ENCODE results near the gene TANGO2. TPM values are rescaled to one million over a fixed set of nuclear protein-coding genes. Genes with fewer than 3 reads are reported as not detected.
A peak's percentile ranks its signal among the peaks of the same experiment; 100 is the strongest.

Gene TANGO2
- polyA plus RNA-seq, 1 donor from 2014 or later, result 12.7 TPM

- no peaks in the 10 kb centered on the region for H3K9me3 ChIP-seq (ENCODE audit: low read length)
- no peaks in the 10 kb centered on the region for H3F3A ChIP-seq (ENCODE audit: insufficient read depth, low read length, poor library complexity, severe bottlenecking)
- H3K79me2 ChIP-seq (replicated peaks; ENCODE audit: insufficient read depth, low read length), result peaks cover 34% of the 10 kb centered on the region
- no peak overlapping the region for H3K27ac ChIP-seq (ENCODE audit: low read length)
- peaks cover 6% of the 10 kb centered on the region for H3K36me3 ChIP-seq (ENCODE audit: insufficient read depth, low read length)
- H3K4me2 ChIP-seq (ENCODE audit: low read length), result no peak overlapping the region
- H2AFZ ChIP-seq (ENCODE audit: low read depth, low read length), result no peak overlapping the region
- H3K9me2 ChIP-seq (ENCODE audit: insufficient read depth, low read length), result no peaks in the 10 kb centered on the region
- H3K27me3 ChIP-seq (ENCODE audit: insufficient read depth, low read depth, low read length), result no peaks in the 10 kb centered on the region
- TF ChIP-seq POLR2AphosphoS5 (IDR thresholded peaks at IDR 0.05) (peak; percentile 13), EZH2 (IDR thresholded peaks at IDR 0.05; ENCODE audit: borderline replicate concordance, insufficient read depth, low read length, poor library complexity, severe bottlenecking) (no peak), REST (IDR thresholded peaks at IDR 0.05; ENCODE audit: borderline replicate concordance) (no peak)
- H3K4me3 ChIP-seq (ENCODE audit: low read length), result no peak overlapping the region
- H3K9ac ChIP-seq (ENCODE audit: low read length), result no peak overlapping the region
- H4K20me1 ChIP-seq (ENCODE audit: insufficient read depth), result no peaks in the 10 kb centered on the region
These were observed 93.9 kb downstream of the TANGO2 start for GRCh38 chr22:20114506-20115475.

- no peaks in the 10 kb centered on the region for H3F3A ChIP-seq (ENCODE audit: insufficient read depth, low read length, poor library complexity, severe bottlenecking)
- no peaks in the 10 kb centered on the region for H4K20me1 ChIP-seq (ENCODE audit: insufficient read depth)
- H3K79me2 ChIP-seq (replicated peaks; ENCODE audit: insufficient read depth, low read length), result peaks cover 38% of the 10 kb centered on the region
- TF ChIP-seq EZH2 (IDR thresholded peaks at IDR 0.05; ENCODE audit: borderline replicate concordance, insufficient read depth, low read length, poor library complexity, severe bottlenecking) (no peak), CTCF (IDR thresholded peaks at IDR 0.05; ENCODE audit: poor library complexity, severe bottlenecking) (no peak), MXI1 (conservative IDR thresholded peaks at IDR 0.05; ENCODE audit: poor library complexity, severe bottlenecking) (no peak), POLR2AphosphoS5 (IDR thresholded peaks at IDR 0.05) (no peak), REST (IDR thresholded peaks at IDR 0.05; ENCODE audit: borderline replicate concordance) (no peak), EP300 (conservative IDR thresholded peaks at IDR 0.05; ENCODE audit: poor library complexity, severe bottlenecking) (no peak), TAF1 (IDR thresholded peaks at IDR 0.05; ENCODE audit: low read depth) (no peak), RAD21 (conservative IDR thresholded peaks at IDR 0.05) (no peak)
- H3K27ac ChIP-seq (ENCODE audit: low read length), result peak within 1 kb of the TSS; percentile 78
- H3K9ac ChIP-seq (ENCODE audit: low read length), result peak within 1 kb of the TSS; percentile 93
- H3K9me2 ChIP-seq (ENCODE audit: insufficient read depth, low read length), result no peaks in the 10 kb centered on the region
- H3K36me3 ChIP-seq (ENCODE audit: insufficient read depth, low read length), result peaks cover 6% of the 10 kb centered on the region
- H3K4me2 ChIP-seq (ENCODE audit: low read length), result peak within 1 kb of the TSS; percentile 62
- H3K27me3 ChIP-seq (ENCODE audit: insufficient read depth, low read depth, low read length), result no peaks in the 10 kb centered on the region
- H3K9me3 ChIP-seq (ENCODE audit: low read length), result no peaks in the 10 kb centered on the region
- H2AFZ ChIP-seq (ENCODE audit: low read depth, low read length), result peak within 1 kb of the TSS; percentile 45
- peak within 1 kb of the TSS; percentile 98 for H3K4me3 ChIP-seq (ENCODE audit: low read length)
These were observed 94.9 kb downstream of the TANGO2 start, which contains the start of gene RANBP1 for GRCh38 chr22:20115691-20116375. RANBP1 (plus strand) TSS chr22:20116104; CDS start chr22:20116185, 81 bp downstream.

Data from neural cell (in vitro differentiated cells).